ENCODE measurements around the gene CYBB. TPM values are rescaled to one million over a fixed set of nuclear protein-coding genes. Genes with fewer than 3 reads are reported as not detected.

The CYBB gene
- total and polyA plus RNA-seq, 2 of the 4 experiments (the other 2 are of a cell fraction), result not detected

DNA sequence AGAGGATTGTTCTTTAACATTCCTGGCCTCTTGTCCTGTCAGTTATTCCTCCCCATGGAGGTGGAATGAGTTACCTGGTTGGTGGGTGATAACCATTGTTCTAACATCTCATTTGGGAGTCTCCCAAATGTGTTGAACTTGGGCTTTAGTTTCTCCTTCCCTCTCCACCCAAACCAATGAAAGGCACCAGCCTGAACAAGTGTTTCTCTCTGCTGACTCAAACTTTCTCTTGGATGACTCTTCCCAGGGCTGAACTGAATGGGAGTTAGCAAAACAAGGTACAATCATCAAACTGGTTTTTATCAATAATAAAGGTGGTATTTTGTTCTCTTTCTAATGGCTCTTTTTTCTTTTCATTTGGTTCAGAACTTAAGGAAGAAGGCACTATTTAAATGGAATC lies 64.8 kb downstream of the CYBB start:
- no peak overlapping the region for H3K9ac ChIP-seq (ENCODE audit: low read depth, low read length)

More for the DNA sequence above, 64.8 kb downstream of the CYBB start:
- Histone ChIP-seq H3K56ac (ENCODE audit: extremely low read depth, insufficient read depth, low read length) (no peak overlapping the region), H4K20me1 (ENCODE audit: insufficient read depth, low read length) (no peaks in the 10 kb centered on the region), H3K23ac (ENCODE audit: low read depth, low read length) (no peak overlapping the region), H3K14ac (replicated peaks; ENCODE audit: low read depth, low read length) (no peak overlapping the region), H3K9me1 (ENCODE audit: insufficient read depth, low read length) (no peaks in the 10 kb centered on the region), H2AK9ac (replicated peaks; ENCODE audit: low read depth, low read length, poor library complexity) (no peak overlapping the region), H3K18ac (ENCODE audit: low read depth, low read length) (no peak overlapping the region), H3K4me1 (ENCODE audit: control insufficient read depth, insufficient read depth, low read length) (no peaks in the 10 kb centered on the region; the same call in 1 of the 2 replicates), H3K4me2 (ENCODE audit: low read depth, low read length) (no peak overlapping the region), H4K8ac (ENCODE audit: low read depth in 2 of 2, low read length in 2 of 2) (no peak overlapping the region), H3K4ac (ENCODE audit: low read depth, low read length) (no peak overlapping the region), H4K5ac (ENCODE audit: low read depth, low read length) (no peak overlapping the region), H2AK5ac (ENCODE audit: low read depth, low read length) (no peak overlapping the region), H4K91ac (ENCODE audit: insufficient read depth, low read depth, low read length) (no peak overlapping the region), H3K9me3 (ENCODE audit: control insufficient read depth, insufficient read depth, low read length) (no peaks in the 10 kb centered on the region), H2BK5ac (ENCODE audit: low read depth, low read length, poor library complexity, severe bottlenecking) (no peak overlapping the region), H3K27ac (ENCODE audit: insufficient read depth, low read length) (no peak overlapping the region), H3K36me3 (ENCODE audit: control insufficient read depth, insufficient read depth, low read length) (peaks cover 2% of the 10 kb centered on the region; the same call in 1 of the 2 replicates), H2BK20ac (ENCODE audit: low read depth, low read length) (no peak overlapping the region), H3K4me3 (ENCODE audit: insufficient read depth, low read depth, low read length) (no peak overlapping the region), H2BK15ac (ENCODE audit: low read depth, low read length) (no peak overlapping the region), H3K27me3 (ENCODE audit: control insufficient read depth, insufficient read depth, low read length) (no peaks in the 10 kb centered on the region), H2AFZ (replicated peaks; ENCODE audit: low read length, poor library complexity) (no peak overlapping the region), H2BK120ac (ENCODE audit: low read depth, low read length) (no peak overlapping the region), H3K79me1 (ENCODE audit: low read depth in 1 of 2, low read length in 2 of 2) (peaks cover 3 to 10% of the 10 kb centered on the region in 2 experiments; a peak in 2 of 4 replicates)
- DNase-seq, result no peak
- in situ Hi-C loops (cut with MboI; ENCODE audit: low sequenced_read_pairs) (no loop called here), intact Hi-C loops (cut with micrococcal nuclease) (no loop called here), dilution Hi-C loops (cut with HindIII; ENCODE audit: low sequenced_read_pairs, unreplicated experiment) (no loop called here)
- no peak for ATAC-seq (ENCODE audit: low read depth)
- BruUV-seq (replicated peaks), result no TSS peak
- ChIA-PET CTCF (no interaction called here), POLR2A (ENCODE audit: unreplicated experiment) (no interaction called here)
- no peak for TF ChIP-seq SMC3 (IDR thresholded peaks at IDR 0.05; ENCODE audit: low read depth, low read length)
- no peak for TF ChIP-seq RAD21 (IDR thresholded peaks at IDR 0.05; ENCODE audit: low read length)
- no peak for TF ChIP-seq MAZ (IDR thresholded peaks at IDR 0.05; ENCODE audit: borderline replicate concordance, low read depth, low read length)
- TF ChIP-seq CHD1 (IDR thresholded peaks at IDR 0.05; ENCODE audit: low read depth, low read length), result no peak
- TF ChIP-seq FOS (IDR thresholded peaks at IDR 0.05; ENCODE audit: low read depth, low read length), result no peak
- no peak for TF ChIP-seq RFX5 (IDR thresholded peaks at IDR 0.05; ENCODE audit: low read depth, low read length)
- no peak for TF ChIP-seq MXI1 (IDR thresholded peaks at IDR 0.05; ENCODE audit: borderline replicate concordance, low read depth, low read length)
- TF ChIP-seq, protein P1, sequence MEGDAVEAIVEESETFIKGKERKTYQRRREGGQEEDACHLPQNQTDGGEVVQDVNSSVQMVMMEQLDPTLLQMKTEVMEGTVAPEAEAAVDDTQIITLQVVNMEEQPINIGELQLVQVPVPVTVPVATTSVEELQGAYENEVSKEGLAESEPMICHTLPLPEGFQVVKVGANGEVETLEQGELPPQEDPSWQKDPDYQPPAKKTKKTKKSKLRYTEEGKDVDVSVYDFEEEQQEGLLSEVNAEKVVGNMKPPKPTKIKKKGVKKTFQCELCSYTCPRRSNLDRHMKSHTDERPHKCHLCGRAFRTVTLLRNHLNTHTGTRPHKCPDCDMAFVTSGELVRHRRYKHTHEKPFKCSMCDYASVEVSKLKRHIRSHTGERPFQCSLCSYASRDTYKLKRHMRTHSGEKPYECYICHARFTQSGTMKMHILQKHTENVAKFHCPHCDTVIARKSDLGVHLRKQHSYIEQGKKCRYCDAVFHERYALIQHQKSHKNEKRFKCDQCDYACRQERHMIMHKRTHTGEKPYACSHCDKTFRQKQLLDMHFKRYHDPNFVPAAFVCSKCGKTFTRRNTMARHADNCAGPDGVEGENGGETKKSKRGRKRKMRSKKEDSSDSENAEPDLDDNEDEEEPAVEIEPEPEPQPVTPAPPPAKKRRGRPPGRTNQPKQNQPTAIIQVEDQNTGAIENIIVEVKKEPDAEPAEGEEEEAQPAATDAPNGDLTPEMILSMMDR (conservative IDR thresholded peaks at IDR 0.05; ENCODE audit: low read depth, low read length), result no peak
- TF ChIP-seq POLR2A (IDR thresholded peaks at IDR 0.05; ENCODE audit: low read depth, low read length), result no peak
- TF ChIP-seq NFE2L2 (IDR thresholded peaks at IDR 0.05; ENCODE audit: low read depth, low read length), result no peak
- TF ChIP-seq CEBPB (IDR thresholded peaks at IDR 0.05; ENCODE audit: low read depth, low read length), result no peak
- TF ChIP-seq BHLHE40 (IDR thresholded peaks at IDR 0.05; ENCODE audit: low read depth, low read length), result no peak
- no peak for TF ChIP-seq MAFK (IDR thresholded peaks at IDR 0.05; ENCODE audit: low read depth, low read length)
- TF ChIP-seq RCOR1 (IDR thresholded peaks at IDR 0.05; ENCODE audit: insufficient replicate concordance, low read length), result no peak
- TF ChIP-seq, protein P2, sequence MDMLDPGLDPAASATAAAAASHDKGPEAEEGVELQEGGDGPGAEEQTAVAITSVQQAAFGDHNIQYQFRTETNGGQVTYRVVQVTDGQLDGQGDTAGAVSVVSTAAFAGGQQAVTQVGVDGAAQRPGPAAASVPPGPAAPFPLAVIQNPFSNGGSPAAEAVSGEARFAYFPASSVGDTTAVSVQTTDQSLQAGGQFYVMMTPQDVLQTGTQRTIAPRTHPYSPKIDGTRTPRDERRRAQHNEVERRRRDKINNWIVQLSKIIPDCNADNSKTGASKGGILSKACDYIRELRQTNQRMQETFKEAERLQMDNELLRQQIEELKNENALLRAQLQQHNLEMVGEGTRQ (IDR thresholded peaks at IDR 0.05; ENCODE audit: low read depth, low read length), result no peak
- TF ChIP-seq, protein P3, sequence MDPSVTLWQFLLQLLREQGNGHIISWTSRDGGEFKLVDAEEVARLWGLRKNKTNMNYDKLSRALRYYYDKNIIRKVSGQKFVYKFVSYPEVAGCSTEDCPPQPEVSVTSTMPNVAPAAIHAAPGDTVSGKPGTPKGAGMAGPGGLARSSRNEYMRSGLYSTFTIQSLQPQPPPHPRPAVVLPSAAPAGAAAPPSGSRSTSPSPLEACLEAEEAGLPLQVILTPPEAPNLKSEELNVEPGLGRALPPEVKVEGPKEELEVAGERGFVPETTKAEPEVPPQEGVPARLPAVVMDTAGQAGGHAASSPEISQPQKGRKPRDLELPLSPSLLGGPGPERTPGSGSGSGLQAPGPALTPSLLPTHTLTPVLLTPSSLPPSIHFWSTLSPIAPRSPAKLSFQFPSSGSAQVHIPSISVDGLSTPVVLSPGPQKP (IDR thresholded peaks at IDR 0.05; ENCODE audit: borderline replicate concordance, low read depth, low read length), result no peak

Data from IMR-90 (cell line).